Progenitor cell of endocrine pancreas (in vitro differentiated cells): Measurements from ENCODE around the gene CDC34. TPM values are rescaled to one million over a fixed set of nuclear protein-coding genes. Genes with fewer than 3 reads are reported as not detected.

Experiments
- DNase-seq: peaks from one replicate; pipeline ENCODE4 v3.0.0; 2021; ENCODE audit warnings: low spot score; ENCODE audit not compliant: unreplicated experiment
- H3K27ac Mint-ChIP-seq: 2 replicates; pipeline ENCODE4 v1.8.0; 2021; ENCODE audit warnings: mild to moderate bottlenecking, moderate library complexity, mixed read lengths
- H3K27me3 Mint-ChIP-seq: 2 replicates; pipeline ENCODE4 v1.8.0; 2021; ENCODE audit warnings: mixed read lengths
- H3K36me3 Mint-ChIP-seq: 2 replicates; pipeline ENCODE4 v1.8.0; 2022; ENCODE audit warnings: mixed read lengths; ENCODE audit not compliant: insufficient read depth
- H3K4me1 Mint-ChIP-seq: 2 replicates; pipeline ENCODE4 v1.8.0; 2021; ENCODE audit warnings: low read depth, mixed read lengths
- H3K4me3 Mint-ChIP-seq: 2 replicates; pipeline ENCODE4 v1.8.0; 2021; ENCODE audit warnings: low read depth, mild to moderate bottlenecking, moderate library complexity, mixed read lengths
- H3K9me3 Mint-ChIP-seq: 2 replicates; pipeline ENCODE4 v1.8.0; 2021; ENCODE audit warnings: low read depth, mixed read lengths
- long read RNA-seq: library from polyadenylated mRNA; unstranded; transcript quantifications from one replicate; pipeline ENCODE4 v2.0.0, GENCODE V29; 2020
- total RNA-seq: library from RNA; stranded (reverse); gene quantifications from 2 replicates; pipeline ENCODE4 v1.2.1, GENCODE V29; 2021
- TF ChIP-seq, protein P1 (sequence below): fragments of 200-600 bp; sonication (generic); IDR thresholded peaks from one replicate; pipeline ENCODE4 v1.5.0; 2021; ENCODE audit warnings: antibody characterized with exemption, mild to moderate bottlenecking; ENCODE audit not compliant: unreplicated experiment

The CDC34 gene, protein sequence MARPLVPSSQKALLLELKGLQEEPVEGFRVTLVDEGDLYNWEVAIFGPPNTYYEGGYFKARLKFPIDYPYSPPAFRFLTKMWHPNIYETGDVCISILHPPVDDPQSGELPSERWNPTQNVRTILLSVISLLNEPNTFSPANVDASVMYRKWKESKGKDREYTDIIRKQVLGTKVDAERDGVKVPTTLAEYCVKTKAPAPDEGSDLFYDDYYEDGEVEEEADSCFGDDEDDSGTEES
- 96.9 and 100 TPM in 2 replicates for total RNA-seq
- long read RNA-seq, partial matches to known transcripts = 0 of 2 reads
- long read RNA-seq, other reads (novel, unspliced or antisense) = 2 of 2 reads

DNA sequence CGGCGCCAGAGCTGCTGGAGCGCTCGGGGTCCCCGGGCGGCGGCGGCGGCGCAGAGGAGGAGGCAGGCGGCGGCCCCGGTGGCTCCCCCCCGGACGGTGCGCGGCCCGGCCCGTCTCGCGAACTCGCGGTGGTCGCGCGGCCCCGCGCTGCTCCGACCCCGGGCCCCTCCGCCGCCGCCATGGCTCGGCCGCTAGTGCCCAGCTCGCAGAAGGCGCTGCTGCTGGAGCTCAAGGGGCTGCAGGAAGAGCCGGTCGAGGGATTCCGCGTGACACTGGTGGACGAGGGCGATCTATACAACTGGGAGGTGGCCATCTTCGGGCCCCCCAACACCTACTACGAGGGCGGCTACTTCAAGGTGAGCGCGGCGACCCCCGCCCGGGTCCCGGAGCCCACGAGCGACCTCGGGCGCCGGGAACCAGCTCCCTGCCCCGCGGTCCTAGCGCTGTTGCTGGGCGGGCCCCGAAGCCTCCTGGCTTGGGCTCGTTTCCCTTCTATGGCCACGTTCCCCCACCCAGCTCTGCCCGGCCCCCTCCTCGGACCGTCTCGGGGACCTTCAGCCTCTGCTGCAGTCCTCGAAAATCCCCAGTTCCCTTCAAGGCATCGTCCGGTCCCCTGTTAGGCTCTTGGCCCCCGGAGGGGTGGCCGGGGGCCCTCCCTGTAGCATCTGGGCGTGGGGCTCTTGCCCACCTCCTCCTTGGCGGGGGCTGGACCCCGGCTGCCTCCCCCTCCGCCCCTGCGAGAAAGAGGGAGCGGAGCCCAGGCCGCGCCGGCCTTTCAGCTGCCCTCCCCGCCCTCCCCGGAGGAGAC lies at the start of gene CDC34:
Gene CDC34, plus strand, starts transcription at position 8 of the 808 bp plus-strand sequence. Its CDS starts 172 bp downstream, at position 180.
- peak within 1 kb of the TSS; percentile 92 for H3K27ac Mint-ChIP-seq
- peak within 1 kb of the TSS; percentile 82 for H3K4me3 Mint-ChIP-seq
- no peak for DNase-seq
- H3K9me3 Mint-ChIP-seq = no peaks in the 10 kb centered on the region
- TF ChIP-seq, protein P1, sequence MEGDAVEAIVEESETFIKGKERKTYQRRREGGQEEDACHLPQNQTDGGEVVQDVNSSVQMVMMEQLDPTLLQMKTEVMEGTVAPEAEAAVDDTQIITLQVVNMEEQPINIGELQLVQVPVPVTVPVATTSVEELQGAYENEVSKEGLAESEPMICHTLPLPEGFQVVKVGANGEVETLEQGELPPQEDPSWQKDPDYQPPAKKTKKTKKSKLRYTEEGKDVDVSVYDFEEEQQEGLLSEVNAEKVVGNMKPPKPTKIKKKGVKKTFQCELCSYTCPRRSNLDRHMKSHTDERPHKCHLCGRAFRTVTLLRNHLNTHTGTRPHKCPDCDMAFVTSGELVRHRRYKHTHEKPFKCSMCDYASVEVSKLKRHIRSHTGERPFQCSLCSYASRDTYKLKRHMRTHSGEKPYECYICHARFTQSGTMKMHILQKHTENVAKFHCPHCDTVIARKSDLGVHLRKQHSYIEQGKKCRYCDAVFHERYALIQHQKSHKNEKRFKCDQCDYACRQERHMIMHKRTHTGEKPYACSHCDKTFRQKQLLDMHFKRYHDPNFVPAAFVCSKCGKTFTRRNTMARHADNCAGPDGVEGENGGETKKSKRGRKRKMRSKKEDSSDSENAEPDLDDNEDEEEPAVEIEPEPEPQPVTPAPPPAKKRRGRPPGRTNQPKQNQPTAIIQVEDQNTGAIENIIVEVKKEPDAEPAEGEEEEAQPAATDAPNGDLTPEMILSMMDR = no peak
- H3K36me3 Mint-ChIP-seq = no peaks in the 10 kb centered on the region
- H3K27me3 Mint-ChIP-seq = no peaks in the 10 kb centered on the region
- H3K4me1 Mint-ChIP-seq = peaks cover 7% of the 10 kb centered on the region

DNA sequence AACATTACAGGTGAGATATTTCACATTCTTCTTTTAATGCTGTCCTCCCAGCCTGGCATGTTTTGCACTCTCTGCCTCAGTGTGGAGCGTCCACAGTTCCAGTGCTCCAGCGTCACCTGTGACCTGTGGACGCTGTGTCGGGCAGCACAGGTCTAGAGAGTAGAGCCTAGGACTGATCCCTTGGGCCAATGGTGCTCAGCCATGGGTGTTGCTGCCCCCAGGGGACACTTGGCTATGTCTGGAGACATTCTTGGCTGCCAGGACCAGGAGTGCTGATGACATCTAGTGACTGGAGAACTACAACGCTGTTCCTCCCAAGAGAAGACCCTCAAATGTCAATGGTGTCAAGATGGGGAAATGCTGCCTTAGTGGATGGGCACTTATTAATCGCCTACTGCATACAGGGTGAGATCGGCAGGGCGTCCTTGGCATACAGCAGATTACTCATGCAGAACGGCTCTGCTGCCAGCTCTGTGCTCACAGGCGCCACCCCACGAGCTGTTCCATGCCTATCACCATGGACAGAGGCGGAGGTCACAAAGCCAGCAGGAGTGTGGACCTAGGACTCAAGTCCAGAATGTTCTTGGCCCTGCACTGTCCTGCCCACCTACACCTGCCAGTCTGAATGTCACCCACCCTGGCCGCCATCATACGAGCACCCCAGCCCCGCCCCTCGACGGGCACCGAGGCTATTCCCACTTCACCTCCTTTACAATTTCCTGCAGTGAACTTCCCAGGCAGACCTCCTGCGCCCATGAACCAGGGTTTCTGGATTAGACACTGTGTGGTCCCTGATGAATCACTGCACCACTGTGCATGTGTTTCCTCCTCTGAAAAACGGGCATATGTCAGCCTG lies 49.1 kb upstream of the CDC34 start:
- TF ChIP-seq, protein P1 = peak; percentile 33
- Mint-ChIP-seq H3K27me3 (peaks cover 22% of the 10 kb centered on the region), H3K27ac (no peak overlapping the region), H3K36me3 (no peaks in the 10 kb centered on the region), H3K4me3 (no peak overlapping the region), H3K4me1 (peaks cover 14% of the 10 kb centered on the region), H3K9me3 (peaks cover 14% of the 10 kb centered on the region)
- DNase-seq = no peak

DNA sequence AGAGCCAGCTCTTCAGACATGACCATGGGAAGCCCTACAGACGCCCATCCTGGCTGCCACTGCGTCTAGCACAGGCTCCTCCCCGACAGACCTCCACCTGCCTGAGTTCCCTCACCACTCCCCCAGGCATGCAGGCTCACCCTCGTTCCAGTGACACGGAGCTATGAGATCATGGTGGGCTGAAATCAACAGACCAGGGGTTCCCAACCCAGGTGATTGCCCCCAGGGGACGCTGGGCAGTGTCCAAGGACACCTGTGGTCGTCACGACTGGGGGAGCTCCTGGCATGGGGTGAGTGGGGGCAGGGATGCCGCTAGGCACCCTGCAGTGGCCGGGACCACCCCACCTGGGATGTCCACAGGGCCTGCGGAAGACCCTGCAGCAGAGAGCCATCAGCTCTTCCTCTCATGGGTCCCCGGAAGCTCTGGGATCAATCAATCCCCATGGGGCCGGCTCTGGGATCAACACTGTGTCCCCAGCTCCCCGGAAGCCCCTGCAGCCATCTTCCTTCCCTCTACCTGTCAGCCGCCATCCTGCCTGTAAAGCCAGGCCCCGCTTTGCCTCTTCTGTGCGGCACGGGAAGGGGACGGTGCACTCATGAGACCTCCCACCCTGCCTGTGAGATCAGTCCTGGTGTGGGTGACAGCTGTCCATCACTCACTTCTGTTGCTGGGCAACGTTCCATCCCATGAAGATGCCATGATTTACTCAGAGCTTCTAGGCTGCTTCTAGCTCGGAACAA lies 48.1 kb upstream of the CDC34 start:
- Mint-ChIP-seq H3K27ac (peak overlapping the region; percentile 87), H3K4me1 (peaks cover 17% of the 10 kb centered on the region)
- TF ChIP-seq, protein P1 = no peak

DNA sequence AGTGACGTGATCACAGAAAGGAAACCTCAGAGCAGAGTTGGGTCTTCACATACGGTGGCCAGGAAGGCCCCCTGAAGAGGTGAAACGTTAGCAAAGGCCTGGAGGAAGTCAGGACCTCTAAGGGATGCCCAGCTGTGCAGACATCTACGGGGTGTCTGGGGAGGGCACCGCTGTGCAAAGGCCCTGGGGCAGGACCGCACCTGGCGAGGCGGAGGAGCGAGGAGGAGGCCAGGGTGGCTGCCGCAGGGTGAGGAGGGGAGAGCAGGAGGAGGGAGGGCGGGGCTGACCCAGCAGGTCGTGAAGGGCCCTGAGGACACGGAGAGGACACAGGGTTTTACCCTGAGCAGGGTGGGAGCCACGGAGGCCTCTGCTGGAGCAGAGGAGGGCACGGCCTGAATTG lies 47.1 kb upstream of the CDC34 start:
- Mint-ChIP-seq H3K27me3 (peaks cover 20% of the 10 kb centered on the region), H3K9me3 (peaks cover 14% of the 10 kb centered on the region), H3K4me1 (peaks cover 17% of the 10 kb centered on the region), H3K27ac (no peak overlapping the region), H3K4me3 (no peak overlapping the region), H3K36me3 (no peaks in the 10 kb centered on the region)
- no peak for DNase-seq
- TF ChIP-seq, protein P1 = no peak

More for the DNA sequence above, 48.1 kb upstream of the CDC34 start:
- peaks cover 14% of the 10 kb centered on the region for H3K9me3 Mint-ChIP-seq
- peaks cover 20% of the 10 kb centered on the region for H3K27me3 Mint-ChIP-seq
- no peaks in the 10 kb centered on the region for H3K36me3 Mint-ChIP-seq
- H3K4me3 Mint-ChIP-seq = no peak overlapping the region
- no peak for DNase-seq
